ENCODE measurements around the gene RFTN2. TPM values are rescaled to one million over a fixed set of nuclear protein-coding genes. Genes with fewer than 3 reads are reported as not detected.

The RFTN2 gene
- total and polyA plus RNA-seq, 2 donors (not counting 3 experiments of a cell fraction or from before 2014, with no cell fraction given) = 5.0 to 8.0 TPM

DNA sequence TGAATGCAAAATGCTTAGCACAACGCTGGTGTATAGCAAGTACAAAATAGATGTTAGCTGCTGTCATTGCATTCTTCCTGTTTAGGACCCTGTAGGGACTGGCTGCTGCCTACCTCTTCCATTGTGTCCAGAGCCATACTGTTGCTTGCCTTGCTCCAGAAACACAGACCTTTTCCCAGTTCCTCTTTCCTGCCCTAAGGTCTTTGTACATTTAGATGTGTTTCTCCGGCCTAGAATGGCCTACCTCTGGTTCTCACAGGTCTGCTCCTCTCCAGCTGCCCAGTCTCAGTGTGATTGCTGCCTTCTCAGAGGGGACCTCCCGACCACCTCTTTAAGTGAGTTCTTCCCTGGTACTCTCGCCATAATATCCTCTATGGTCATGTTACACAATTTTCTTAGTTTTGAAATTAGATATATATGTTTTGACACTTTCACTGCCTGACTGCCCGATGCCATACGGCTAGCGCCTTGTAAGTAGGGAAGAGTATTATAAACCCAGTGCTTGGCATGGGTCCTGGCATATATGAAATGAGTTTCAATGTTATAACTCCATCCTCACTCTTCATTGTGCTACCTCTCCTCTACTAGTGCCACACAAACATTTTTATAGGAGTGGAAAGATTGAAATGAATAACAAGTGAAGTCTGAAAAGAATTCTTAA lies 48.3 kb downstream of the RFTN2 start:
- CTCF ChIA-PET = no interaction called here
- Histone ChIP-seq H3K4me2 (ENCODE audit: insufficient read depth, low read length) (no peak overlapping the region), H3K36me3 (ENCODE audit: control insufficient read depth in 2 of 2, extremely low read depth in 1 of 2, insufficient read depth in 2 of 2, low read length in 2 of 2) (no peaks in the 10 kb centered on the region), H3K4me3 (replicated peaks in 1 of 3; ENCODE audit: insufficient read depth in 1 of 3, low read depth in 1 of 3, low read length in 3 of 3) (no peak overlapping the region), H3K27ac (ENCODE audit: insufficient read depth, low read depth, low read length) (no peak overlapping the region), H3K27me3 (ENCODE audit: control insufficient read depth in 2 of 2, insufficient read depth in 2 of 2, low read length in 2 of 2) (no peaks in the 10 kb centered on the region), H4K20me1 (replicated peaks; ENCODE audit: control insufficient read depth, extremely low read depth, insufficient read depth, low read length) (no peaks in the 10 kb centered on the region), H3K9me1 (replicated peaks; ENCODE audit: control insufficient read depth, extremely low read depth, insufficient read depth, low read length) (no peaks in the 10 kb centered on the region), H3K9ac (replicated peaks; ENCODE audit: extremely low read depth, insufficient read depth, low read length) (no peak overlapping the region), H3K9me3 (replicated peaks; ENCODE audit: control insufficient read depth, insufficient read depth, low read length) (no peaks in the 10 kb centered on the region), H2AFZ (ENCODE audit: low read depth, low read length) (no peak overlapping the region), H3K4me1 (ENCODE audit: control insufficient read depth, extremely low read depth, insufficient read depth, low read length) (no peaks in the 10 kb centered on the region), H3K79me2 (ENCODE audit: control insufficient read depth, insufficient read depth, low read length) (no peaks in the 10 kb centered on the region)
- TF ChIP-seq, protein P1, sequence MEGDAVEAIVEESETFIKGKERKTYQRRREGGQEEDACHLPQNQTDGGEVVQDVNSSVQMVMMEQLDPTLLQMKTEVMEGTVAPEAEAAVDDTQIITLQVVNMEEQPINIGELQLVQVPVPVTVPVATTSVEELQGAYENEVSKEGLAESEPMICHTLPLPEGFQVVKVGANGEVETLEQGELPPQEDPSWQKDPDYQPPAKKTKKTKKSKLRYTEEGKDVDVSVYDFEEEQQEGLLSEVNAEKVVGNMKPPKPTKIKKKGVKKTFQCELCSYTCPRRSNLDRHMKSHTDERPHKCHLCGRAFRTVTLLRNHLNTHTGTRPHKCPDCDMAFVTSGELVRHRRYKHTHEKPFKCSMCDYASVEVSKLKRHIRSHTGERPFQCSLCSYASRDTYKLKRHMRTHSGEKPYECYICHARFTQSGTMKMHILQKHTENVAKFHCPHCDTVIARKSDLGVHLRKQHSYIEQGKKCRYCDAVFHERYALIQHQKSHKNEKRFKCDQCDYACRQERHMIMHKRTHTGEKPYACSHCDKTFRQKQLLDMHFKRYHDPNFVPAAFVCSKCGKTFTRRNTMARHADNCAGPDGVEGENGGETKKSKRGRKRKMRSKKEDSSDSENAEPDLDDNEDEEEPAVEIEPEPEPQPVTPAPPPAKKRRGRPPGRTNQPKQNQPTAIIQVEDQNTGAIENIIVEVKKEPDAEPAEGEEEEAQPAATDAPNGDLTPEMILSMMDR (IDR thresholded peaks at IDR 0.05; ENCODE audit: extremely low read depth in 1 of 2, insufficient read depth in 1 of 2, low read depth in 1 of 2, low read length in 2 of 2) = no peak
- no peak for TF ChIP-seq POLR2AphosphoS5 (IDR thresholded peaks at IDR 0.05; ENCODE audit: insufficient read depth, low read depth, low read length)
- no peak for TF ChIP-seq GATA2 (IDR thresholded peaks at IDR 0.05; ENCODE audit: insufficient read depth, insufficient read length, low read depth, low read length)
- TF ChIP-seq POLR2A (IDR thresholded peaks at IDR 0.05; ENCODE audit: low read depth, low read length) = no peak
- TF ChIP-seq JUN (IDR thresholded peaks at IDR 0.05; ENCODE audit: borderline replicate concordance, insufficient read depth, insufficient read length, low read depth) = no peak
- TF ChIP-seq, protein P2, sequence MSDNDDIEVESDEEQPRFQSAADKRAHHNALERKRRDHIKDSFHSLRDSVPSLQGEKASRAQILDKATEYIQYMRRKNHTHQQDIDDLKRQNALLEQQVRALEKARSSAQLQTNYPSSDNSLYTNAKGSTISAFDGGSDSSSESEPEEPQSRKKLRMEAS (IDR thresholded peaks at IDR 0.05; ENCODE audit: insufficient read depth, insufficient read length) = no peak
- TF ChIP-seq FOS (IDR thresholded peaks at IDR 0.05; ENCODE audit: borderline replicate concordance, insufficient read depth, low read length) = no peak
- TF ChIP-seq EZH2 (IDR thresholded peaks at IDR 0.05; ENCODE audit: borderline replicate concordance, low read depth, low read length, severe bottlenecking) = no peak
- no peak for TF ChIP-seq MYC (IDR thresholded peaks at IDR 0.05; ENCODE audit: low read depth, low read length)
- no TSS peak for BruUV-seq (replicated peaks)
- intact Hi-C loops (cut with micrococcal nuclease) = no loop called here
- FAIRE-seq (no peak), DNase-seq (ENCODE audit: low read depth, low spot score) (no peak)
- dilution Hi-C loops (cut with MboI; ENCODE audit: extremely low pct_ligation_motif_present, low sequenced_read_pairs) = no loop called here
- POLR2A ChIA-PET = no interaction called here

Measured in endothelial cell of umbilical vein (primary cell).